Brain microvascular endothelial cell (primary cell): ENCODE measurements around the gene PERCC1.
A peak's percentile ranks its signal among the peaks of the same experiment; 100 is the strongest.
"Not testable (repeated sequence)": the region's sequence is repeated elsewhere in the genome, so short reads cannot be mapped to it uniquely, and the experiment has no call there.

ENCODE experiments used
- DNase-seq: peaks from one replicate; pipeline ENCODE4 v3.0.0-alpha.2; 2020
- H3K27ac ChIP-seq: fragments of 250-450 bp; sonication (Bioruptor Pico); 2 replicates; pipeline ENCODE4 v1.5.1; 2020; ENCODE audit warnings: mild to moderate bottlenecking, moderate library complexity
- H3K27me3 ChIP-seq: fragments of 250-450 bp; sonication (Bioruptor Pico); replicated peaks from 2 replicates; pipeline ENCODE4 v1.5.1; 2020; ENCODE audit warnings: mild to moderate bottlenecking
- H3K36me3 ChIP-seq: fragments of 250-450 bp; sonication (Bioruptor Pico); replicated peaks from 2 replicates; pipeline ENCODE4 v1.5.1; 2020; ENCODE audit warnings: mild to moderate bottlenecking
- H3K4me3 ChIP-seq: 2 replicates; pipeline ENCODE4 v1.5.1; 2011; ENCODE audit warnings: low read depth, mild to moderate bottlenecking, control low read depth, low read length, moderate library complexity
- CTCF ChIP-seq: IDR thresholded peaks from 2 replicates; pipeline ENCODE4 v1.5.1; 2011; ENCODE audit warnings: low read depth, mild to moderate bottlenecking, moderate library complexity, low read length, control low read depth, inconsistent platforms; ENCODE audit errors: missing control alignments
- in situ Hi-C: cut with HindIII; loops from 2 replicates; pipeline ENCODE4 v1.10.0; 2017; ENCODE audit warnings: low sequenced_read_pairs, low pct_ligation_motif_present

Gene PERCC1

GRCh38 chr16:1466968-1467521 is 36.2 kb downstream of the PERCC1 start:
- H3K27ac ChIP-seq, result no peak overlapping the region
- no peaks in the 10 kb centered on the region for H3K27me3 ChIP-seq
- no peak overlapping the region for H3K4me3 ChIP-seq
- no peak for DNase-seq
- no peak for TF ChIP-seq CTCF
- no peaks in the 10 kb centered on the region for H3K36me3 ChIP-seq
- in situ Hi-C loops, result no loop called here

- H3K27me3 ChIP-seq, result no peaks in the 10 kb centered on the region
- H3K4me3 ChIP-seq, result no peak overlapping the region
- TF ChIP-seq CTCF, result no peak
- no peak for DNase-seq
- in situ Hi-C loops, result no loop called here
- H3K36me3 ChIP-seq, result no peaks in the 10 kb centered on the region
- no peak overlapping the region for H3K27ac ChIP-seq
Measured at GRCh38 chr16:1468426-1468810, 37.5 kb downstream of the PERCC1 start.

- H3K27me3 ChIP-seq, in situ Hi-C loops, DNase-seq, H3K36me3 ChIP-seq, H3K4me3 ChIP-seq, H3K27ac ChIP-seq: not testable (repeated sequence)
Measured at GRCh38 chr16:1469141-1469540, 38.3 kb downstream of the PERCC1 start.

GRCh38 chr16:1469693-1470201 is 38.9 kb downstream of the PERCC1 start:
- no peak overlapping the region for H3K4me3 ChIP-seq
- in situ Hi-C loops, result no loop called here
- no peak overlapping the region for H3K27ac ChIP-seq

GRCh38 chr16:1470481-1471251 is 39.8 kb downstream of the PERCC1 start:
- no peak for TF ChIP-seq CTCF
- Histone ChIP-seq H3K27me3 (no peaks in the 10 kb centered on the region), H3K36me3 (no peaks in the 10 kb centered on the region), H3K4me3 (peak overlapping the region; percentile 5), H3K27ac (peak overlapping the region; percentile 4)
- in situ Hi-C loops, result no loop called here
- DNase-seq, result peak; percentile 53

More at GRCh38 chr16:1469693-1470201, 38.9 kb downstream of the PERCC1 start:
- TF ChIP-seq CTCF, result no peak
- Histone ChIP-seq H3K27me3 (no peaks in the 10 kb centered on the region), H3K36me3 (no peaks in the 10 kb centered on the region)
- no peak for DNase-seq

GRCh38 chr16:1471569-1472194 is 40.8 kb downstream of the PERCC1 start:
- in situ Hi-C loops, result no loop called here
- H3K4me3 ChIP-seq, result no peak overlapping the region
- no peak for DNase-seq
- no peak for TF ChIP-seq CTCF
- H3K27me3 ChIP-seq, result no peaks in the 10 kb centered on the region
- no peaks in the 10 kb centered on the region for H3K36me3 ChIP-seq
- H3K27ac ChIP-seq, result no peak overlapping the region
